GM19025 (cell line): ENCODE results near the gene SSR3.
"Not testable (repeated sequence)": the region's sequence is repeated elsewhere in the genome, so short reads cannot be mapped to it uniquely, and the experiment has no call there.

Source experiments
- ATAC-seq: cut with Tn5 transposase; IDR thresholded peaks from one replicate; pipeline ENCODE4 v1.9.1; 2021; ENCODE audit warnings: mild to moderate bottlenecking, low read depth, moderate library complexity; ENCODE audit not compliant: unreplicated experiment

Gene SSR3

GRCh38 chr3:156554842-156555687, at the start of gene SSR3:
Gene SSR3 (minus strand): TSS chr3:156555117. CDS start chr3:156555089, 28 bp downstream.
- peak; percentile 99 for ATAC-seq

GRCh38 chr3:156604064-156604641, 49.2 kb upstream of the SSR3 start:
- no peak for ATAC-seq

GRCh38 chr3:156603379-156604017, 48.6 kb upstream of the SSR3 start:
- no peak for ATAC-seq

GRCh38 chr3:156602424-156602823, 47.5 kb upstream of the SSR3 start:
- peak; percentile 35 for ATAC-seq

GRCh38 chr3:156601497-156601896, 46.6 kb upstream of the SSR3 start:
- ATAC-seq, result no peak

GRCh38 chr3:156600834-156601233, 45.9 kb upstream of the SSR3 start:
- ATAC-seq, result no peak

GRCh38 chr3:156599089-156599874, 44.4 kb upstream of the SSR3 start:
- ATAC-seq, result no peak

- no peak for ATAC-seq
These were observed 43.5 kb upstream of the SSR3 start for GRCh38 chr3:156598413-156598812.

- ATAC-seq, result no peak
These were observed 39.3 kb upstream of the SSR3 start for GRCh38 chr3:156594219-156594683.

- ATAC-seq, result no peak
These were observed 38.9 kb upstream of the SSR3 start for GRCh38 chr3:156593814-156594213.

- not testable (repeated sequence) for ATAC-seq
These were observed 34.9 kb upstream of the SSR3 start for GRCh38 chr3:156589806-156590205.

- ATAC-seq, result no peak
These were observed 32.8 kb upstream of the SSR3 start for GRCh38 chr3:156587760-156588069.

GRCh38 chr3:156586905-156587759, 32.2 kb upstream of the SSR3 start:
- no peak for ATAC-seq

- ATAC-seq, result no peak
These were observed 28.6 kb upstream of the SSR3 start for GRCh38 chr3:156583469-156583868.

- peak; percentile 70 for ATAC-seq
These were observed 27.7 kb upstream of the SSR3 start for GRCh38 chr3:156582532-156583183.

- ATAC-seq, result no peak
These were observed 27.0 kb upstream of the SSR3 start for GRCh38 chr3:156581954-156582353.

GRCh38 chr3:156581033-156581432, 26.1 kb upstream of the SSR3 start:
- no peak for ATAC-seq

GRCh38 chr3:156579427-156579851, 24.5 kb upstream of the SSR3 start:
- no peak for ATAC-seq

- ATAC-seq, result no peak
These were observed 22.8 kb upstream of the SSR3 start for GRCh38 chr3:156577736-156578135.
